Esophagus (tissue), 2 donors: ENCODE measurements around the gene ARAP3. TPM values are rescaled to one million over a fixed set of nuclear protein-coding genes. Genes with fewer than 3 reads are reported as not detected.

Experiments
- H3K27ac ChIP-seq, 2 donors: one replicate each; pipeline ENCODE4 v1.5.1; 2013; ENCODE audit warnings: low read depth in 2 of 2, mild to moderate bottlenecking in 2 of 2, inconsistent platforms in 1 of 2, low read length in 1 of 2, moderate library complexity in 1 of 2
- H3K27me3 ChIP-seq, 2 donors: one replicate each; pipeline ENCODE4 v1.6.1; 2013; ENCODE audit warnings: low read length in 2 of 2, control low read depth in 1 of 2, mild to moderate bottlenecking in 1 of 2; ENCODE audit not compliant: insufficient read depth in 2 of 2, control insufficient read depth in 1 of 2
- H3K36me3 ChIP-seq, 2 donors: one replicate each; pipeline ENCODE4 v1.6.1; 2013; ENCODE audit warnings: low read length in 1 of 2; ENCODE audit not compliant: control insufficient read depth in 2 of 2, insufficient read depth in 2 of 2
- H3K4me1 ChIP-seq, 2 donors: one replicate each; pipeline ENCODE4 v1.6.1; 2013; ENCODE audit warnings: low read length in 1 of 2; ENCODE audit not compliant: control insufficient read depth in 2 of 2, insufficient read depth in 2 of 2
- H3K4me3 ChIP-seq, 2 donors: one replicate each; pipeline ENCODE4 v1.5.1; 2013; ENCODE audit warnings: low read length in 2 of 2, mild to moderate bottlenecking in 2 of 2, low read depth in 1 of 2, moderate library complexity in 1 of 2
- H3K9me3 ChIP-seq, 2 donors: one replicate each; pipeline ENCODE4 v1.6.1; 2013; ENCODE audit warnings: mild to moderate bottlenecking in 2 of 2, low read depth in 1 of 2, low read length in 1 of 2, moderate library complexity in 1 of 2; ENCODE audit not compliant: control insufficient read depth in 2 of 2, insufficient read depth in 1 of 2
- WGBS, 2 donors: extraction: QIAGEN DNeasy Blood & Tissue Kit; methylation state at CpG; one replicate each; pipeline ENCODE4 v1.1.7; 2013; 5-methylcytosine and 5-hydroxymethylcytosine counted together
- polyA plus RNA-seq, 2 donors: library from polyadenylated mRNA; stranded (reverse); fragments of 200-250 nt; gene quantifications; one replicate each; pipeline ENCODE4 v1.2.3, GENCODE V29; 2013
- donor health status: healthy with polysubstance abuse.
- donor health status: Bipolar disorder and iron deficiency.

The ARAP3 gene
- polyA plus RNA-seq, 2 donors, result 2.9 to 4.0 TPM

- H3K27ac ChIP-seq, result no peak overlapping the region
- peaks cover 3 to 7% of the 10 kb centered on the region in 2 donors for H3K4me1 ChIP-seq
- no peak overlapping the region for H3K4me3 ChIP-seq
- H3K27me3 ChIP-seq, result no peaks in the 10 kb centered on the region
- 63 to 75% methylated on average over 1 of the region's 1 CpG for WGBS, 2 donors
- no peaks in the 10 kb centered on the region for H3K36me3 ChIP-seq
- H3K9me3 ChIP-seq, result no peaks in the 10 kb centered on the region
Observed at GRCh38 chr5:141704782-141705297, 22.8 kb upstream of the ARAP3 start.

DNA sequence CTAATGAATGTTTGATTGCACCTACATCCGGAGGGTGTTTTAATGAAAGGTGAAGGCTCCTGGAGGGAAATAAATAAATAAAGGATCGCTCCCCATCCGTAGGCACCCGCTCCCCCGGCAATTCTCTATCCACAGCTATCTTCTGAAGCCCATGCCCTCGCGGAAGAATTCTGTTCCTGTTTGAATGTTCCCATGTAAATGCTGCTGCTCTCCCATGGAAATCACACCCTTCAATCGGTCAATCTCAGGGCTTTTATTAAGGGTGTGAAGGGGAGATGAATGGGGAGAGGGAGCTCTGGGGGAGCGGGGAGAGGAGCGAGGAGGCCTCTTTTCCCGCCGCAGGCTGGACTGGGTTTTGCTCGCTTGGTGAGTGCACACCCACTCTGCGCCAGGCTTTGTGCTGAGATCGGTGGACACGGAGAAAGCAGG is 21.1 kb upstream of the ARAP3 start:
- Histone ChIP-seq H3K27me3 (no peaks in the 10 kb centered on the region), H3K4me3 (peak overlapping the region; percentile 36 to 55)
- WGBS, 2 donors, result 10 to 21% methylated on average over 16 of the region's 16 CpGs

GRCh38 chr5:141701360-141702119 is 19.5 kb upstream of the ARAP3 start:
- Histone ChIP-seq H3K4me3 (peak overlapping the region in 1 of 2 donors; percentile 55), H3K9me3 (no peaks in the 10 kb centered on the region), H3K36me3 (no peaks in the 10 kb centered on the region), H3K27me3 (peaks cover 0 to 3% of the 10 kb centered on the region in 2 donors), H3K27ac (no peak overlapping the region), H3K4me1 (peaks cover 3 to 7% of the 10 kb centered on the region in 2 donors)
- 26 to 27% methylated on average over 16 of the region's 16 CpGs for WGBS, 2 donors

More for the DNA sequence above, 21.1 kb upstream of the ARAP3 start:
- Histone ChIP-seq H3K9me3 (no peaks in the 10 kb centered on the region), H3K36me3 (no peaks in the 10 kb centered on the region), H3K4me1 (peaks cover 3 to 7% of the 10 kb centered on the region in 2 donors), H3K27ac (no peak overlapping the region)

- 87 to 90% methylated on average over 3 of the region's 3 CpGs for WGBS, 2 donors
- H3K4me3 ChIP-seq, result no peak overlapping the region
- peaks cover 0 to 3% of the 10 kb centered on the region in 2 donors for H3K27me3 ChIP-seq
- no peak overlapping the region for H3K27ac ChIP-seq
- H3K4me1 ChIP-seq, result peaks cover 1 to 3% of the 10 kb centered on the region in 2 donors
- H3K36me3 ChIP-seq, result no peaks in the 10 kb centered on the region
- H3K9me3 ChIP-seq, result no peaks in the 10 kb centered on the region
Observed at GRCh38 chr5:141697586-141697985, 15.6 kb upstream of the ARAP3 start.

DNA sequence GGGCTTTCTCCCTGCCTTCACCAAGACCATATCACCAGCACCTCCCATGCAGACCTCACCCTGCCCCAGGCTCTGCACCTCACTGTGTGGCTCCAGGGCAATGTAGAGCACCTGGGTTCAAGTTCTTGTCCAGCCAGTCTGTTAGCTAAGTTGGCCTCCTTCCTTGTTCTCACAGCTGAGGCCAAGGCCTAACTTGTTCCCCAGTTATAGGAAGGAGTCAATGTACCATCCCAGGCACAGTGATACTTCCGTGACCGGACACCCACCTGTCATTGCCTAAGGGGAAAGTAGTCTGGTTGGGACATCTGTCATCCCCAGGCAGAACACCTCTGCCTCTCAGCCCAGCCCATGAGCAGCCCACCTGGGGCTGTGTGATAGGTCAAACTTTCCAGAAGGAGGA is 14.4 kb upstream of the ARAP3 start:
- no peaks in the 10 kb centered on the region for H3K36me3 ChIP-seq
- WGBS, 2 donors, result 71 to 91% methylated on average over 2 of the region's 2 CpGs
- H3K4me3 ChIP-seq, result no peak overlapping the region
- no peaks in the 10 kb centered on the region for H3K9me3 ChIP-seq
- H3K27ac ChIP-seq, result no peak overlapping the region
- peaks cover 0 to 3% of the 10 kb centered on the region in 2 donors for H3K27me3 ChIP-seq
- H3K4me1 ChIP-seq, result no peaks in the 10 kb centered on the region

DNA sequence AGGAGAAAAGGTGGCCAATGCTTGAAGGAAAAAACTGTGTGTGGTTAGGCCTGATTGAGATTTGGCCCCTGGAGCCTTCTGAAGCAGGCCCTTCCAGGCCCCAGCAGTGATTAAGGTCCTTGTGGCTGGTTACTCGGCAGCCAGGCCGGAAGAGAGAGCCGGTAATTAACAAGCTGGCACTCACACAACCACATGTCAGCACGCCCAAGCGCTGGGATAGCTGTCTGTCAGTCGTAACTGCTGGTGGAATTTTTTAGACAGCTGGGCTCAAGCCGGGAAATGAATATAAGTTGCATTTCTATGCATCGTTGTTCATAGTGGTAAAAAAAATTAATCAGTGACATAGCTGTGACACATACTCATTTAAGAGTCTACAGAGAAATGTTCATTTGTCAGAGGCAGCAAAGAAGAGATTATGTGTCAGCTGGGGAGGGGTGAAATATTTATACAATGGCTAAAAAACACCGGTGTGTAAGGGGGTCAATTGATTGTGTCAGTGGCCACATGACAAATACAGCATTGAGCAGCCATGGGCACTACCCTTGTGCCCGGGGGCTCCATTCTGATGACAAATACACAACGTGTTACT is 13.7 kb upstream of the ARAP3 start:
- no peaks in the 10 kb centered on the region for H3K4me1 ChIP-seq
- WGBS, 2 donors, result 62 to 69% methylated on average over 11 of the region's 11 CpGs
- no peak overlapping the region for H3K27ac ChIP-seq
- no peak overlapping the region for H3K4me3 ChIP-seq
- no peaks in the 10 kb centered on the region for H3K9me3 ChIP-seq
- peaks cover 0 to 3% of the 10 kb centered on the region in 2 donors for H3K27me3 ChIP-seq
- H3K36me3 ChIP-seq, result no peaks in the 10 kb centered on the region

GRCh38 chr5:141694479-141694878 is 12.4 kb upstream of the ARAP3 start:
- H3K36me3 ChIP-seq, result no peaks in the 10 kb centered on the region
- H3K4me1 ChIP-seq, result no peaks in the 10 kb centered on the region
- no peaks in the 10 kb centered on the region for H3K9me3 ChIP-seq
- H3K27me3 ChIP-seq, result peaks cover 0 to 3% of the 10 kb centered on the region in 2 donors
- H3K27ac ChIP-seq, result no peak overlapping the region
- H3K4me3 ChIP-seq, result no peak overlapping the region
- WGBS, 2 donors, result 65 to 82% methylated on average over 5 of the region's 5 CpGs

DNA sequence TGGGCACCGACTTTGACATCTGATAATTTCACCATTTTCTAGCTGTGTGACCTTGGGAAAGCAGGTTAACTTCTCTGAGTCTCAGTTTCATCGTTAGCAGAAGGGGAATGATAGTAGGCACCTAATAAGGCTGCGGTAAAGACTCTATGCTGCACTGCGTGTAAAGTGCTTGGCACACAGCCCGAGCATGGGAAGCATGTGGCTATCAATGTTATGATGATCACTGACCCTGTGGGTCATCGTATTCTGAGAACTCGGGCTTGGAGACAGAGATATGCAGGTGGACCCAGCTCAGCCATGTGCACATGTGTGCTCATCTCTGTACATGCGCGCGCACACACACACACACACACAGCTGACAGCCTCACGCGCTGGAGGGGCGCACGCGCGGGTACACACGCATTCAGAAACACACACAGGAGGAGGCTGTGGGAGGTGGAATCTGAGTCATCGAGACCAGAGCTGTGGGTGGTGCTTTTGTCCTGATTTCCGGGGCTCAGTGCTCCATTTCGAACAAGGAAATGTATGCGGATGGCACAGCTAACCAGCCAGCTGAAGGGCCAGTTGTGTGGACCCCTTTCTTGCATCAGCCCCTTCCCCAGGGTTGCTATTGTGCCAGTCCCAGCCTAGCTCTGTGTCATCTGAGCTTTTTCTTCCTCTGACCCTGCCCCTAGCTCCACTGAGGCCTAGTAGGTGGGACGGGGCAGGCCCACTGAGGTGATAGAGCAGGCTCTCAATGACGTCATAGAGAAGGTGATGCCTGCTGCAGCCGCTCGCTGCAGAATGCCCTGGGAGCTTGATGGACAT is 11.1 kb upstream of the ARAP3 start:
- Histone ChIP-seq H3K36me3 (no peaks in the 10 kb centered on the region), H3K9me3 (no peaks in the 10 kb centered on the region), H3K4me1 (no peaks in the 10 kb centered on the region), H3K27ac (peak overlapping the region in 1 of 2 donors; percentile 24), H3K27me3 (peaks cover 0 to 3% of the 10 kb centered on the region in 2 donors), H3K4me3 (no peak overlapping the region)
- 55 to 63% methylated on average over 25 of the region's 25 CpGs for WGBS, 2 donors

DNA sequence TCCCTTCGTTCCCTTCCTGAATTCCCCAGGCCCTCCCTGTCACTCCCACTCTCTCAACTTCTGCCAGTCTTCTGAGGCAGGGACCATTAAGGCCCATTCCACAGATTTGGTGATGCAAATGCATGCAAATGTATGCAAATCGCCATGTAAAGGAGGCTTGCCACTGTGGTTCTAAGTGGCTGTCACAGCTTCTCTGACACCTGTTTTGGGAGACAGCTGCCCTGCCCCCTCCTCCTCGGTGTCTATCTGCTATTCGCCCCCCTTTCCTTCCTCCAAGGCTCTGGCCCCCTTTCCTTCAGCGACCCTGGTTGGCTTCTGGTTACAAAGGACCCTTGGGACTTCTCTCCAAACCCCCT is 10.5 kb upstream of the ARAP3 start:
- Histone ChIP-seq H3K27ac (no peak overlapping the region), H3K27me3 (peaks cover 0 to 3% of the 10 kb centered on the region in 2 donors), H3K36me3 (no peaks in the 10 kb centered on the region), H3K4me1 (no peaks in the 10 kb centered on the region), H3K9me3 (no peaks in the 10 kb centered on the region), H3K4me3 (peak overlapping the region in 1 of 2 donors; percentile 28)
- 29 to 30% methylated on average over 5 of the region's 5 CpGs for WGBS, 2 donors
